ENCODE results near the gene MIF. TPM values are rescaled to one million over a fixed set of nuclear protein-coding genes. Genes with fewer than 3 reads are reported as not detected.

Gene MIF
- total RNA-seq, 1 experiment from 2014 or later, result 762 TPM

GRCh38 chr22:23912293-23912903, 18.2 kb downstream of the MIF start:
- ChIA-PET CTCF (interaction anchor here (2.6 kb wide), 1 partner anchor 18 kb away, joined by 18 read pairs; the partner anchor contains the start of gene MIF), POLR2A (interaction anchor here (0.6 to 2.0 kb wide), 2 partner anchors 18 to 98 kb away, joined by 3 to 45 read pairs; partner anchors contain the start of gene MIF)
- Mint-ChIP-seq H3K36me3 (ENCODE audit: insufficient read depth, unreplicated experiment) (peaks cover 5% of the 10 kb centered on the region), H3K27ac (ENCODE audit: unreplicated experiment) (no peak overlapping the region), H3K4me1 (ENCODE audit: low read depth, unreplicated experiment) (peaks cover 23% of the 10 kb centered on the region), H3K9me3 (ENCODE audit: unreplicated experiment) (peaks cover 10% of the 10 kb centered on the region), H3K4me3 (ENCODE audit: unreplicated experiment) (no peak overlapping the region), H3K27me3 (ENCODE audit: insufficient read depth, unreplicated experiment) (no peaks in the 10 kb centered on the region)
- intact Hi-C loops (cut with micrococcal nuclease; ENCODE audit: unreplicated experiment), result no loop called here
- Histone ChIP-seq H3K27me3 (replicated peaks; ENCODE audit: control insufficient read depth, insufficient read depth, low read length) (no peaks in the 10 kb centered on the region), H3K36me3 (ENCODE audit: control insufficient read depth, insufficient read depth, low read length) (no peaks in the 10 kb centered on the region), H3K9me3 (no peaks in the 10 kb centered on the region), H3K4me1 (peaks cover 38% of the 10 kb centered on the region), H3K4me3 (ENCODE audit: low read depth, low read length) (no peak overlapping the region)
- BruUV-seq (replicated peaks), result no TSS peak
- no peak for TF ChIP-seq CTCF (IDR thresholded peaks at IDR 0.05; ENCODE audit: insufficient read depth in 1 of 2, low read depth in 1 of 2, low read length in 1 of 2, severe bottlenecking in 1 of 2, unreplicated experiment in 1 of 2)
- no peak for DNase-seq

GRCh38 chr22:23913306-23913660, 19.1 kb downstream of the MIF start:
- H3K27me3 Mint-ChIP-seq (ENCODE audit: insufficient read depth, unreplicated experiment), result no peaks in the 10 kb centered on the region

More at GRCh38 chr22:23913306-23913660, 19.1 kb downstream of the MIF start:
- Histone ChIP-seq H3K4me3 (ENCODE audit: low read depth, low read length) (peak overlapping the region; percentile 51), H3K9me3 (no peaks in the 10 kb centered on the region), H3K27me3 (replicated peaks; ENCODE audit: control insufficient read depth, insufficient read depth, low read length) (no peaks in the 10 kb centered on the region), H3K4me1 (peaks cover 32% of the 10 kb centered on the region), H3K36me3 (ENCODE audit: control insufficient read depth, insufficient read depth, low read length) (no peaks in the 10 kb centered on the region)
- H3K36me3 Mint-ChIP-seq (ENCODE audit: insufficient read depth, unreplicated experiment), result peaks cover 5% of the 10 kb centered on the region
- H3K27ac Mint-ChIP-seq (ENCODE audit: unreplicated experiment), result peak overlapping the region; percentile 87
- ChIA-PET CTCF (interaction anchor here (1.1 to 2.6 kb wide), 2 partner anchors 19 to 51 kb away, joined by 3 to 18 read pairs; partner anchors contain the start of gene MIF), POLR2A (interaction anchor here (0.5 to 2.0 kb wide), 5 partner anchors 17 to 142 kb away, joined by 3 to 45 read pairs (median 6); partner anchors contain the start of genes MIF and SLC2A11)
- intact Hi-C loops (cut with micrococcal nuclease; ENCODE audit: unreplicated experiment), result no loop called here
- peak overlapping the region; percentile 85 for H3K4me3 Mint-ChIP-seq (ENCODE audit: unreplicated experiment)
- peaks cover 6% of the 10 kb centered on the region for H3K9me3 Mint-ChIP-seq (ENCODE audit: unreplicated experiment)
- TSS peak; percentile 24 for BruUV-seq (replicated peaks)
- no peak for TF ChIP-seq CTCF (IDR thresholded peaks at IDR 0.05; ENCODE audit: insufficient read depth in 1 of 2, low read depth in 1 of 2, low read length in 1 of 2, severe bottlenecking in 1 of 2, unreplicated experiment in 1 of 2)
- peaks cover 21% of the 10 kb centered on the region for H3K4me1 Mint-ChIP-seq (ENCODE audit: low read depth, unreplicated experiment)
- DNase-seq, result no peak

Data from Caco-2 (cell line).